Astrocyte (in vitro differentiated cells and primary cell): ENCODE data around the gene GSS.

ENCODE experiments used
- EZH2 ChIP-seq: IDR thresholded peaks from 2 replicates; pipeline ENCODE4 v1.6.1; 2012; ENCODE audit warnings: mild to moderate bottlenecking, low read length, inconsistent platforms; ENCODE audit not compliant: insufficient read depth
- TF ChIP-seq, protein P1 (sequence below): IDR thresholded peaks from 2 replicates; pipeline ENCODE4 v1.5.1; 2011; ENCODE audit warnings: low read depth, mild to moderate bottlenecking, inconsistent platforms, low read length, moderate library complexity; ENCODE audit not compliant: insufficient read depth

- TF ChIP-seq, protein P1, sequence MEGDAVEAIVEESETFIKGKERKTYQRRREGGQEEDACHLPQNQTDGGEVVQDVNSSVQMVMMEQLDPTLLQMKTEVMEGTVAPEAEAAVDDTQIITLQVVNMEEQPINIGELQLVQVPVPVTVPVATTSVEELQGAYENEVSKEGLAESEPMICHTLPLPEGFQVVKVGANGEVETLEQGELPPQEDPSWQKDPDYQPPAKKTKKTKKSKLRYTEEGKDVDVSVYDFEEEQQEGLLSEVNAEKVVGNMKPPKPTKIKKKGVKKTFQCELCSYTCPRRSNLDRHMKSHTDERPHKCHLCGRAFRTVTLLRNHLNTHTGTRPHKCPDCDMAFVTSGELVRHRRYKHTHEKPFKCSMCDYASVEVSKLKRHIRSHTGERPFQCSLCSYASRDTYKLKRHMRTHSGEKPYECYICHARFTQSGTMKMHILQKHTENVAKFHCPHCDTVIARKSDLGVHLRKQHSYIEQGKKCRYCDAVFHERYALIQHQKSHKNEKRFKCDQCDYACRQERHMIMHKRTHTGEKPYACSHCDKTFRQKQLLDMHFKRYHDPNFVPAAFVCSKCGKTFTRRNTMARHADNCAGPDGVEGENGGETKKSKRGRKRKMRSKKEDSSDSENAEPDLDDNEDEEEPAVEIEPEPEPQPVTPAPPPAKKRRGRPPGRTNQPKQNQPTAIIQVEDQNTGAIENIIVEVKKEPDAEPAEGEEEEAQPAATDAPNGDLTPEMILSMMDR: no peak
- no peak for TF ChIP-seq EZH2
Measured at GRCh38 chr20:34970193-34970840, 14.7 kb upstream of the GSS start.
